DND-41 (cell line): Measurements from ENCODE around the gene ASPSCR1.

Experiments used
- EZH2 ChIP-seq: IDR thresholded peaks from 3 replicates; pipeline ENCODE4 v1.6.1; 2012; ENCODE audit warnings: borderline replicate concordance, low read depth, mild to moderate bottlenecking, moderate library complexity, low read length, inconsistent platforms; ENCODE audit not compliant: severe bottlenecking
- TF ChIP-seq, protein P1 (sequence below): IDR thresholded peaks from 2 replicates; pipeline ENCODE4 v1.5.1; 2012; ENCODE audit warnings: borderline replicate concordance, low read length, moderate library complexity, mild to moderate bottlenecking; ENCODE audit not compliant: poor library complexity, severe bottlenecking; ENCODE audit errors: extremely low read depth

DNA sequence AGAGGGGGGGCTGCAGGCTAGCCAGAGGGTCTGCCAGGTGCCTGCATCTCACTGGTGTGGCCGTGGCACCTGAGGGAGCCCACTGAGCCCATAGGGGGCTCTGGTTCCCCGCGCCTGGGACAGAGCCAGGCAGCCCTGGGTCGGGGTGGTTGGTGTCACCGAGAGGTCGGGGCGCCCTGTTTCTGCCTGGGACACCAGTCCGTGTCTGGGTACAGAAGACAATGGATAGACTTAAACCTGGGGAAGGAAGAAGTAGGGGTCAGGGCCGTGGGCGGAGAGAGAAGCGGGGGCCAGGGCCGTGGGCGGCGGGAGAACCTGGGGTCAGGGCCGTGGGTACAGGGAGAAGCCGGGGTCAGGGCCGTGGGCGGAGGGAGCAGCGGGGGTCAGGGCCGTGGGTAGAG lies 71.1 kb downstream of the ASPSCR1 start:
- TF ChIP-seq, protein P1, sequence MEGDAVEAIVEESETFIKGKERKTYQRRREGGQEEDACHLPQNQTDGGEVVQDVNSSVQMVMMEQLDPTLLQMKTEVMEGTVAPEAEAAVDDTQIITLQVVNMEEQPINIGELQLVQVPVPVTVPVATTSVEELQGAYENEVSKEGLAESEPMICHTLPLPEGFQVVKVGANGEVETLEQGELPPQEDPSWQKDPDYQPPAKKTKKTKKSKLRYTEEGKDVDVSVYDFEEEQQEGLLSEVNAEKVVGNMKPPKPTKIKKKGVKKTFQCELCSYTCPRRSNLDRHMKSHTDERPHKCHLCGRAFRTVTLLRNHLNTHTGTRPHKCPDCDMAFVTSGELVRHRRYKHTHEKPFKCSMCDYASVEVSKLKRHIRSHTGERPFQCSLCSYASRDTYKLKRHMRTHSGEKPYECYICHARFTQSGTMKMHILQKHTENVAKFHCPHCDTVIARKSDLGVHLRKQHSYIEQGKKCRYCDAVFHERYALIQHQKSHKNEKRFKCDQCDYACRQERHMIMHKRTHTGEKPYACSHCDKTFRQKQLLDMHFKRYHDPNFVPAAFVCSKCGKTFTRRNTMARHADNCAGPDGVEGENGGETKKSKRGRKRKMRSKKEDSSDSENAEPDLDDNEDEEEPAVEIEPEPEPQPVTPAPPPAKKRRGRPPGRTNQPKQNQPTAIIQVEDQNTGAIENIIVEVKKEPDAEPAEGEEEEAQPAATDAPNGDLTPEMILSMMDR: no peak
- no peak for TF ChIP-seq EZH2
